ENCODE data around the gene GABRG3.

GABRG3 gene

GRCh38 chr15:27327467-27328025 lies 356.6 kb downstream of the GABRG3 start:
- Histone ChIP-seq H3K4me3 (ENCODE audit: low read depth, low read length) (no peak overlapping the region), H3K9ac (ENCODE audit: low read depth, low read length) (no peak overlapping the region), H3K9me3 (ENCODE audit: control insufficient read depth, insufficient read depth, low read length) (no peaks in the 10 kb centered on the region), H3K27me3 (ENCODE audit: control insufficient read depth, insufficient read depth, low read length) (no peaks in the 10 kb centered on the region), H3K4me1 (ENCODE audit: control insufficient read depth, insufficient read depth, low read length) (no peaks in the 10 kb centered on the region), H3K36me3 (ENCODE audit: control insufficient read depth, insufficient read depth, low read length) (no peaks in the 10 kb centered on the region)

DNA sequence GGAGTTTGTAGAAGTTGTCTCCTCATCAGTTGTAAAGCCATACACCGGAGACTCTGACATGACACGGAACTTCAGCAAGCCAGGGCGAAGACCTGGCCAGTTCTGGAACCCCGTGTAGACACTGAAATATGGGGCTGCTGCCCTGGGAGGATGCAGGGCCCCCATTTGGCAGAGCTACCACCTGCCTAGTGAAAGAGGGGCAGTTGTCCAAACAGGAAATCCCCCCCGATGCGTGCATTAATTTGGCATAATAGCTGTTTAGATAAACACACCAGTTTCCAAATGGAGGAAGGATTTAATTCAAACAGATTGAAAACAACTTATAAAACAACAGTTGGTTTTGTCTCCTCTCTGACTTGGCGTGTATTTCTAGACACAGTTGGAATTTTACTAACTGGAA lies 357.2 kb downstream of the GABRG3 start:
- Histone ChIP-seq H3K9ac (ENCODE audit: low read depth, low read length) (no peak overlapping the region), H3K27me3 (ENCODE audit: control insufficient read depth, insufficient read depth, low read length) (no peaks in the 10 kb centered on the region), H3K9me3 (ENCODE audit: control insufficient read depth, insufficient read depth, low read length) (no peaks in the 10 kb centered on the region), H3K4me3 (ENCODE audit: low read depth, low read length) (no peak overlapping the region), H3K4me1 (ENCODE audit: control insufficient read depth, insufficient read depth, low read length) (no peaks in the 10 kb centered on the region), H3K36me3 (ENCODE audit: control insufficient read depth, insufficient read depth, low read length) (no peaks in the 10 kb centered on the region)

DNA sequence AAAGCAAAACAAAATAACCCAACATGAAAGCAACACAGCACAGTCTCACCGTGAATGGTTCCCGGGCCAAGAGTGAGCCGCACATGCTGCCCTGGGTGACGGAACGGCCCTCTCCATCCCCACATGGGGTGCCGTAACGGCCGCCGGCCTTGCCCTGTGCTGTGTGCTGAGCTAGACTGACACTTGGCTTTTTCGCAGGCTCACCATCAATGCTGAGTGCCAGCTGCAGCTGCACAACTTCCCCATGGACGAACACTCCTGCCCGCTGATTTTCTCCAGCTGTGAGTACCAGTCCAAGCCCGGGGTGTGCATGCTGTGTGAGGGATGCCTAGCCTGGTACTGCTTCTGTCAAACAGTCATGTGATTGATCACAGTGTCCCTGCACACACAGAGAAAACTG lies 357.6 kb downstream of the GABRG3 start:
- Histone ChIP-seq H3K9me3 (ENCODE audit: control insufficient read depth, insufficient read depth, low read length) (no peaks in the 10 kb centered on the region), H3K4me3 (ENCODE audit: low read depth, low read length) (no peak overlapping the region), H3K4me1 (ENCODE audit: control insufficient read depth, insufficient read depth, low read length) (no peaks in the 10 kb centered on the region), H3K9ac (ENCODE audit: low read depth, low read length) (no peak overlapping the region), H3K27me3 (ENCODE audit: control insufficient read depth, insufficient read depth, low read length) (no peaks in the 10 kb centered on the region), H3K36me3 (ENCODE audit: control insufficient read depth, insufficient read depth, low read length) (no peaks in the 10 kb centered on the region)

GRCh38 chr15:27330326-27330725 lies 359.3 kb downstream of the GABRG3 start:
- Histone ChIP-seq H3K9ac (ENCODE audit: low read depth, low read length) (no peak overlapping the region), H3K4me1 (ENCODE audit: control insufficient read depth, insufficient read depth, low read length) (no peaks in the 10 kb centered on the region), H3K27me3 (ENCODE audit: control insufficient read depth, insufficient read depth, low read length) (no peaks in the 10 kb centered on the region), H3K4me3 (ENCODE audit: low read depth, low read length) (no peak overlapping the region), H3K9me3 (ENCODE audit: control insufficient read depth, insufficient read depth, low read length) (no peaks in the 10 kb centered on the region), H3K36me3 (ENCODE audit: control insufficient read depth, insufficient read depth, low read length) (no peaks in the 10 kb centered on the region)

DNA sequence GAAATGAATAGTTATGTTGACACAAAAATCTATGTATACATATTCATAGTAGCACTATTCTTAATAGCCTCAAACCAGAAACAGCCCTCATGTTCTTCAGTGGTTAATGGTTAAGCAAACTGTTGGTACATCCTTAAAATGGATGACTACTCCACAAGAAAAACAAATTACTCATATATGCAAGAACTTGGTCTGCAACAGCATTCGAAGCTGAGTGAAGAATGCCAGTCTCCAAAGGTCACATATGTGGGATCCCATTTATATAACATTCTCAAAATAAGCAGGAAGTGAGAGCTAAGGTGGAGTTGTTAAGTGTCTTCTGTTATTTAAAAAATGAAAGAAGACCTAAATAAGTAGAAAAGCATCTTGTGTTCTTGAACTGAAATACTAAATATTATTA lies 365.7 kb downstream of the GABRG3 start:
- Histone ChIP-seq H3K4me1 (ENCODE audit: control insufficient read depth, insufficient read depth, low read length) (no peaks in the 10 kb centered on the region), H3K27me3 (ENCODE audit: control insufficient read depth, insufficient read depth, low read length) (no peaks in the 10 kb centered on the region), H3K9ac (ENCODE audit: low read depth, low read length) (no peak overlapping the region), H3K36me3 (ENCODE audit: control insufficient read depth, insufficient read depth, low read length) (no peaks in the 10 kb centered on the region), H3K9me3 (ENCODE audit: control insufficient read depth, insufficient read depth, low read length) (no peaks in the 10 kb centered on the region), H3K4me3 (ENCODE audit: low read depth, low read length) (no peak overlapping the region)

- no peaks in the 10 kb centered on the region for H3K36me3 ChIP-seq (ENCODE audit: control insufficient read depth, insufficient read depth, low read length)
- H3K4me1 ChIP-seq (ENCODE audit: control insufficient read depth, insufficient read depth, low read length): peaks cover 6% of the 10 kb centered on the region
- no peak overlapping the region for H3K9ac ChIP-seq (ENCODE audit: low read depth, low read length)
- no peaks in the 10 kb centered on the region for H3K27me3 ChIP-seq (ENCODE audit: control insufficient read depth, insufficient read depth, low read length)
- H3K9me3 ChIP-seq (ENCODE audit: control insufficient read depth, insufficient read depth, low read length): no peaks in the 10 kb centered on the region
- H3K4me3 ChIP-seq (ENCODE audit: low read depth, low read length): no peak overlapping the region
Measured at GRCh38 chr15:27339138-27339537, 368.2 kb downstream of the GABRG3 start.

GRCh38 chr15:27341780-27342343 lies 370.9 kb downstream of the GABRG3 start:
- Histone ChIP-seq H3K4me3 (ENCODE audit: low read depth, low read length) (no peak overlapping the region), H3K27me3 (ENCODE audit: control insufficient read depth, insufficient read depth, low read length) (no peaks in the 10 kb centered on the region), H3K4me1 (ENCODE audit: control insufficient read depth, insufficient read depth, low read length) (peaks cover 6% of the 10 kb centered on the region), H3K36me3 (ENCODE audit: control insufficient read depth, insufficient read depth, low read length) (no peaks in the 10 kb centered on the region), H3K9me3 (ENCODE audit: control insufficient read depth, insufficient read depth, low read length) (no peaks in the 10 kb centered on the region), H3K9ac (ENCODE audit: low read depth, low read length) (no peak overlapping the region)

GRCh38 chr15:27342991-27343390 lies 372.0 kb downstream of the GABRG3 start:
- Histone ChIP-seq H3K9ac (ENCODE audit: low read depth, low read length) (no peak overlapping the region), H3K27me3 (ENCODE audit: control insufficient read depth, insufficient read depth, low read length) (no peaks in the 10 kb centered on the region), H3K36me3 (ENCODE audit: control insufficient read depth, insufficient read depth, low read length) (no peaks in the 10 kb centered on the region), H3K9me3 (ENCODE audit: control insufficient read depth, insufficient read depth, low read length) (no peaks in the 10 kb centered on the region), H3K4me1 (ENCODE audit: control insufficient read depth, insufficient read depth, low read length) (peaks cover 6% of the 10 kb centered on the region), H3K4me3 (ENCODE audit: low read depth, low read length) (no peak overlapping the region)

DNA sequence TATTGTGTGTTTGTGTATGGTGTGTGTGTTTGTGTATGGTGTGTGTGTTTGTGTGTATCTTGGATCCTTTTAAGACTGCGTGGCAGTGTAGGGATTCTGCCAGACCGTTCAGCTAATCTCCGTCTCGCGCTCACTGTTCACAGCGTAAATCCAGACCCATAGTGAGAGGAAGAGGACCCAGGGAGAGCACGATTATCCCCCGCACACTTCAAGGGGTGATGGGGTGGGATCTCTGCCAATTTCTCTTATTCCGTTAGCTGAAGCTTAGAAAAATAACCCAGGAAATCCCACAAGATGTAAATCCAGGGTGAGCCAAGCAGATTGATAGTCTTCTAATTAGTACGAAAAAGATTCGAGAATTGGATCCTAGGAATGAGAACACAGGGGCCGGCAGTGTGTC lies 381.2 kb downstream of the GABRG3 start:
- H3K9me3 ChIP-seq (ENCODE audit: control insufficient read depth, insufficient read depth, low read length): no peaks in the 10 kb centered on the region
- no peaks in the 10 kb centered on the region for H3K36me3 ChIP-seq (ENCODE audit: control insufficient read depth, insufficient read depth, low read length)
- H3K27me3 ChIP-seq (ENCODE audit: control insufficient read depth, insufficient read depth, low read length): no peaks in the 10 kb centered on the region
- no peak overlapping the region for H3K9ac ChIP-seq (ENCODE audit: low read depth, low read length)
- no peaks in the 10 kb centered on the region for H3K4me1 ChIP-seq (ENCODE audit: control insufficient read depth, insufficient read depth, low read length)
- no peak overlapping the region for H3K4me3 ChIP-seq (ENCODE audit: low read depth, low read length)

DNA sequence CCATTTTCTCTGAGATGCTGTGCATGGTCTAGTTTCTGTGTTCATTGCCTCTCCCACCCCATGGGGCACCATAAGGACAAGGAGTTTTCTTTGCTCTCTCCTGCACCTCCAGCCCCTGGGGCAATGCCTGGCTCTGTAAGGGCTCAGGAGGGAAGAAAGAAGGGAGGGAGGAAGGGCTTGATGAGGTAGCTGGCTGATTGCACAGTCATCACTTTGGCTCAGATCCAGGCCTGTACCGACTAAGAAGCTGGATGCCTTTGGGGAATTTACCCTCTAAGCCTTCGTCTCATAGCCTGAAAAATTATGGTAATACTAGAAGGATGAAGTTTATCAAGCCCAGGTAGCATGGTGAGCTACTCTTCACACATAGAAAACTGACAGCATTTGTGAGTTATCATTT lies 382.9 kb downstream of the GABRG3 start:
- Histone ChIP-seq H3K4me1 (ENCODE audit: control insufficient read depth, insufficient read depth, low read length) (no peaks in the 10 kb centered on the region), H3K9me3 (ENCODE audit: control insufficient read depth, insufficient read depth, low read length) (no peaks in the 10 kb centered on the region), H3K4me3 (ENCODE audit: low read depth, low read length) (no peak overlapping the region), H3K36me3 (ENCODE audit: control insufficient read depth, insufficient read depth, low read length) (no peaks in the 10 kb centered on the region), H3K27me3 (ENCODE audit: control insufficient read depth, insufficient read depth, low read length) (no peaks in the 10 kb centered on the region), H3K9ac (ENCODE audit: low read depth, low read length) (no peak overlapping the region)

- Histone ChIP-seq H3K27me3 (ENCODE audit: control insufficient read depth, insufficient read depth, low read length) (no peaks in the 10 kb centered on the region), H3K9ac (ENCODE audit: low read depth, low read length) (no peak overlapping the region), H3K4me3 (ENCODE audit: low read depth, low read length) (peak overlapping the region; percentile 36), H3K4me1 (ENCODE audit: control insufficient read depth, insufficient read depth, low read length) (no peaks in the 10 kb centered on the region), H3K9me3 (ENCODE audit: control insufficient read depth, insufficient read depth, low read length) (no peaks in the 10 kb centered on the region), H3K36me3 (ENCODE audit: control insufficient read depth, insufficient read depth, low read length) (no peaks in the 10 kb centered on the region)
Measured at GRCh38 chr15:27358751-27359434, 387.9 kb downstream of the GABRG3 start.

DNA sequence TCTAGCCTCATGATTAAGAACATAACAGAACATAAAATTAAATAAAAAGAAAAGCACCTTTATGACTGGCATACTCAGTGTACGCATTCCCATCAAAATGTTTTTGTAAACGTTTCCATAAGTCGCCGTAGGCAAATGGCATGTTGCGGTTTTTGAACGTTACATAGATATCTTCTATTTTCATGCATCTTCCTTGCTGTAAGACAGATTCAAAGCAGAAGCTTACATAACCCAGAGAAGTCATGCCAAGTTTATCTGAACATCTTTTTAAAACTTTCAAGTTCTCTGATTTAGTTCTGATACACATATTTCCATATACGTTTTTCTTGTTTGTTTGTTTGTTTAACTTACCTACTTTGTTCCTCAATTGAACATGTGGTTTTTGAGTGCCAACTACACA lies 388.6 kb downstream of the GABRG3 start:
- Histone ChIP-seq H3K9ac (ENCODE audit: low read depth, low read length) (no peak overlapping the region), H3K4me3 (ENCODE audit: low read depth, low read length) (no peak overlapping the region), H3K4me1 (ENCODE audit: control insufficient read depth, insufficient read depth, low read length) (no peaks in the 10 kb centered on the region), H3K27me3 (ENCODE audit: control insufficient read depth, insufficient read depth, low read length) (no peaks in the 10 kb centered on the region), H3K9me3 (ENCODE audit: control insufficient read depth, insufficient read depth, low read length) (no peaks in the 10 kb centered on the region), H3K36me3 (ENCODE audit: control insufficient read depth, insufficient read depth, low read length) (no peaks in the 10 kb centered on the region)
